Measurements from ENCODE around the gene SCAF4. TPM values are rescaled to one million over a fixed set of nuclear protein-coding genes. Genes with fewer than 3 reads are reported as not detected.
"Not testable (repeated sequence)": the region's sequence is repeated elsewhere in the genome, so short reads cannot be mapped to it uniquely, and the experiment has no call there.

SCAF4 gene
- total RNA-seq, 1 donor from 2014 or later: 14.2 TPM

GRCh38 chr21:31654821-31655580, 76.9 kb downstream of the SCAF4 start:
- not testable (repeated sequence) for ATAC-seq; DNase-seq (ENCODE audit: low spot score)

- DNase-seq (ENCODE audit: low spot score) (no peak), ATAC-seq (no peak)
Measured at GRCh38 chr21:31654340-31654739, 77.6 kb downstream of the SCAF4 start.

- peak; percentile 76 for ATAC-seq
- not testable (repeated sequence) for DNase-seq (ENCODE audit: low spot score)
Measured at GRCh38 chr21:31651491-31651890, 80.4 kb downstream of the SCAF4 start.

GRCh38 chr21:31650930-31651329, 81.0 kb downstream of the SCAF4 start:
- no peak for ATAC-seq
- no peak for DNase-seq (ENCODE audit: low spot score)

GRCh38 chr21:31647650-31648049, 84.3 kb downstream of the SCAF4 start:
- DNase-seq (ENCODE audit: low spot score): no peak
- ATAC-seq: no peak

- ATAC-seq (peak; percentile 48), DNase-seq (ENCODE audit: low spot score) (no peak)
Measured at GRCh38 chr21:31644643-31645042, 87.3 kb downstream of the SCAF4 start.

GRCh38 chr21:31641416-31641922, 90.4 kb downstream of the SCAF4 start:
- peak; percentile 28 for DNase-seq (ENCODE audit: low spot score)

GRCh38 chr21:31636874-31637273, 95.0 kb downstream of the SCAF4 start:
- no peak for ATAC-seq
- no peak for DNase-seq (ENCODE audit: low spot score)

More at GRCh38 chr21:31641416-31641922, 90.4 kb downstream of the SCAF4 start:
- ATAC-seq: no peak

GRCh38 chr21:31634993-31635392, 96.9 kb downstream of the SCAF4 start:
- ATAC-seq: no peak
- DNase-seq (ENCODE audit: low spot score): no peak

- ATAC-seq; DNase-seq (ENCODE audit: low spot score): not testable (repeated sequence)
Measured at GRCh38 chr21:31631881-31632280, 100.0 kb downstream of the SCAF4 start.

GRCh38 chr21:31629972-31630711, 101.8 kb downstream of the SCAF4 start:
- ATAC-seq: peak; percentile 71
- DNase-seq (ENCODE audit: low spot score): peak; percentile 81

- peak; percentile 88 for ATAC-seq
- DNase-seq (ENCODE audit: low spot score): peak; percentile 88
Measured at GRCh38 chr21:31624961-31625491, 106.9 kb downstream of the SCAF4 start.

- no peak for ATAC-seq
- DNase-seq (ENCODE audit: low spot score): no peak
Measured at GRCh38 chr21:31624181-31624580, 107.7 kb downstream of the SCAF4 start.

- DNase-seq (ENCODE audit: low spot score): no peak
- no peak for ATAC-seq
Measured at GRCh38 chr21:31623664-31624063, 108.3 kb downstream of the SCAF4 start.

- ATAC-seq (no peak), DNase-seq (ENCODE audit: low spot score) (no peak)
Measured at GRCh38 chr21:31622397-31622796, 109.5 kb downstream of the SCAF4 start.

Other genes with a start within 250 kb of the SCAF4 start
- gene SOD1, start 72.4 kb downstream of the SCAF4 start, total RNA-seq: 595 TPM
- gene HUNK, start 140.9 kb upstream of the SCAF4 start, total RNA-seq: 0.55 TPM

Measured in left lobe of liver (tissue), 2 donors.